ENCODE measurements around the gene EXD3.
A peak's percentile ranks its signal among the peaks of the same experiment; 100 is the strongest.

The EXD3 gene

DNA sequence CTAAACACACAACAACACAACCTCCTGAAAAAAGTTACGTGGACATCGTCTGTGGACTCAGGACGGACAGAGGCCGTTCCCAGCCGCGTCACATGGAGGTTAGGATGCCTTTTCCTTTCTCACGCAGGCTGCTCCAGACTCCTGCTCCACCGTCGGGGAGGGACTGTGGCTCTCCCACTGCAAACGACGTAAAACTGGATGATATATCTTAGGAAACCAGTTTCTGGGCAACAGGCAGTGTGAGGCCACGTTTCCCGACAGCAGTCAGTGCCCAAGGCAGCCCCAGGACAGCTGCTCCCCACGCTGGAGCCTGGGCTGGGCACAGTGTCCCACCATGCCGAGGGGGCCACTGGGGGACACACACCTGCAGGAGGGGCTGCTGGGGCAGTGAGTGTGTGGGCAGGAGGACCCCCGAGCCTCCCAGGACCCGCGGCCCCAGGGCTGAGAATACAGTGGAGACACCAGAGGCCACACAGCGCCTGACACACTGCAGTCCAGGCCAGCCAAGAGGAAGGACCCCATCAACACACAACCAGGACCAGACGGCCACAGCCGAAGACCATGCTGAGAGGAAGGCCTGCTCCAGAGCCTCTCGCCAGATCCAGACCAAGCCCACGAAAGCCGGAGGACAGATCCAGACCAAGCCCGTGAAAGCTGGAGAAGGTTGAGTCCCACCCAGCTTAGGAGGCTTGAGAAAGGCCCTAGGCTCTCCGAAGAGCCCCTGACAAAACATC, 26.2 kb downstream of the EXD3 start:
- no peak for TF ChIP-seq POLR2A (IDR thresholded peaks at IDR 0.05; ENCODE audit: low read depth, low read length)
- no peak for DNase-seq (ENCODE audit: insufficient read length, low spot score)
- FAIRE-seq = no peak

DNA sequence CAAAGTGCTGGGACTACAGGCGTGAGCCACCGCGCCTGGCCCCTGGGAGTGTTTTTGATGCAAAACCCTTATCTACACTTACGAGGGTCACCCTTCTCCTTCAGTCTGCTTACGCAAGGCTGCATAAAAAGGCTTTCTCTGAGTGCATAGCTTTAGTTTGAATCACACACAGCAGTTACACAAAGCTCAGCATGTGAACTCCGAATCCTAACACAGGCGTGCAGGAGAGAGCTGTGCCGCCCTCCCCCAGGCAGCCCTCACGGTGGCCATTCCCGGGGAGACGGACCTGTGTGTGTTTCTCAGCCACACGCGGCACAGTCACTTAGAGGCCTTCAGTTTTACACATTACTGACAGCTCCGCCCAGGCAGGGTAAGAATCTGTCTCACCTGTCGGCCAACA, 26.7 kb downstream of the EXD3 start:
- no peak for TF ChIP-seq POLR2A (IDR thresholded peaks at IDR 0.05; ENCODE audit: low read depth, low read length)
- DNase-seq (ENCODE audit: insufficient read length, low spot score) (peak; percentile 91), FAIRE-seq (peak; percentile 94)

DNA sequence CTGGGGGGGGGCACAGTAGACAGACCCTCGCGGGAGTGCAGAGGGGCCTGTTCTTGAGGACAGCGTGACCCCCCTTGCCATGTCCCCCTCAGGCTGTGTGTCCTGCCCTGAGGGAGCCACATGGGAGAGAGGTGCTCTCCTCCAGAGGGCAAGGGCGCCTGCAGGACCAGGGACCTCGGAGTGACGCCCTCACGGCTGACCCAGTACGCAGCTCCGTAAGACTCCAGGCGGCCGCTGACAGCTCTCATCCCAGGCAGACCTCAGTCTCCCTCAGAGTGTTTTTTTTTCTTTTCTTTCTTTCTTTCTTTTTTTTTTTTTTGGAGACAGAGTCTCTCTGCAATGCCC, 27.3 kb downstream of the EXD3 start:
- FAIRE-seq (no peak), DNase-seq (ENCODE audit: insufficient read length, low spot score) (no peak)
- TF ChIP-seq POLR2A (IDR thresholded peaks at IDR 0.05; ENCODE audit: low read depth, low read length) = no peak

DNA sequence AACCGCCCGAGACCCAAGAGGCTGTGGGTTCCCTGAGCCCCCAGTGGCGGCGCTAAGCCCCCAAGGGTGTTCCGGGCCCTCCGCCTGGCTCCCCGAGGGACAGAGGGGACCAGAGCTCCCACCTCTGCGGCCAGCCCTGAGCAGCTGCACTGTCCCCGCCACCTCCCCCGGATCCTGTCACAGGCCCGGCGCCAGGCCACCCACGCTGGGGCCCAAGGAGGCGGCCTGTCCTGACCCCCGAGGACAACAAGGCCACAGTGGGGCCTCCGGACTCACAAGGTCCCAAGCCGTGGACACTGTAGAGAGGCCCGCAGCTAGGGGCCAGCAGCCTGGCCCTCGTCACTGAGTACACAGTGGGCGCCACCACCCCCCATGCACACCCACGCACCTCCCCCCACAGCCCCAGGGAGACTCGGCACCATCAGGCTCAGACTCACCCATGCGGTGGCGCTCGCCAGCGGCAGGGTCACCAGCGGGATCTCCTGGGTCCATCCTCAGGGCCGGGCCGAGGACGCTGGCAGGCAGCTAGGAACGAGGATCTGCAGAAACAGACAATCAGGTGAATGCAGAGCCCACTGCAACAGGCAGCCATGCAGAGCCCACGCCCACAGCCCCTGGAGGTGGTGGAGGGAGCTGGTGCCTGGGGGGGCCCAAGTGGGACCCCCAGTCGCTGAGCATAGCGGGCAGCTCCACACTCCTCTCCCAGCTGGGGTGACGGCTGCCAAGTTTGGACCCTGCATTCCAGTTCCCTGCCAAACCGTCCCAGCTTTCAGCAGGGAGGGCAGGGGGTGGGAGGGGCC, 27.9 kb downstream of the EXD3 start:
- TF ChIP-seq POLR2A (IDR thresholded peaks at IDR 0.05; ENCODE audit: low read depth, low read length) = no peak
- FAIRE-seq (no peak), DNase-seq (ENCODE audit: insufficient read length, low spot score) (no peak)

DNA sequence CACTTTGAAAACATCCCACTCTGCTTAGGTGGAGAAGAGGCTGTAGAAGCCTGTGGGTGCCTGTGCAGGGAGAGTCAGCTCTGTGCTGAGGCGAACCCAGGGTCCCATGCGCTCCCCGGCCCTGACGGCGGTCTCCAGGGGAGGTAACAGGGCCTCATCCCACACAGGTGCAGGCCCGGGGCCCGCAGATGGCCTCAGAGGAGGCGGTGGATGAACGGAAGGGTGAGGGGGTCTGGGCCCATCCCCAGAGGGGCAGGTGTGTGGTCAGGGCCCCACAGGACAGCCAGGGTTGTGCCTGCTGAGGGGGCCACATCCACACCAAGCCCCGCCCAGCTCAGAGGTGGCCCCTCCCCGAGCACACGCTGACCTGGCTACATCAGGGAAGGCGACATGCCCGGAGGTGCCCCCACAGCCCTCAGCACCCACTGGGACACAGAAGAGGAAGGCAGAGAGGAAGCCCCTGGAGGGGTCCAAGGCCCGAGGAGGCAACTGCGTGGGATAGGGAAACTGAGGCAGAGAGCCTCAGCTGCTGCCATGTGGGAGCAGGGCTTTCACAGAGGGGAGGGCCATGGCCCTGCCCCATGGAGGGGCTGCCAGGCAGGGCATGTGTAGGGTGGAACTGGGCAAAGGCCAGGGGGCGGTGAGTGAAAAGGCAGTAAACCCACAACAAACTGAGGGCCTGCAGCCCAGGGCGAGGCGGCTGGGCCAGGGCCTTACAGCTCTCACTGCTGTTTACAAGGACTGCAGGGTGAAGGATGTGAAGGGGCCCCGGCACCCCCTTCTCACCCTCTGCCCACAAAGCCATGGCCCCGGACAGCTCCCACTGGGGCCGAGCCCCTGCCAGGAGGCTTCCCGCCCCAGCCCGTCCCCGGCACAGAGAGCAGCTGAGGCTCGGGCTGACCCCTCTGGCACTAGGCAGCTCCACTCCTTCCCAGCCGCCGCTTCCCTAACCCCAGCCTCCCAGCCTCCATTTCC, 29.5 kb downstream of the EXD3 start:
- no peak for DNase-seq (ENCODE audit: insufficient read length, low spot score)
- TF ChIP-seq POLR2A (IDR thresholded peaks at IDR 0.05; ENCODE audit: low read depth, low read length) = no peak
- no peak for FAIRE-seq

DNA sequence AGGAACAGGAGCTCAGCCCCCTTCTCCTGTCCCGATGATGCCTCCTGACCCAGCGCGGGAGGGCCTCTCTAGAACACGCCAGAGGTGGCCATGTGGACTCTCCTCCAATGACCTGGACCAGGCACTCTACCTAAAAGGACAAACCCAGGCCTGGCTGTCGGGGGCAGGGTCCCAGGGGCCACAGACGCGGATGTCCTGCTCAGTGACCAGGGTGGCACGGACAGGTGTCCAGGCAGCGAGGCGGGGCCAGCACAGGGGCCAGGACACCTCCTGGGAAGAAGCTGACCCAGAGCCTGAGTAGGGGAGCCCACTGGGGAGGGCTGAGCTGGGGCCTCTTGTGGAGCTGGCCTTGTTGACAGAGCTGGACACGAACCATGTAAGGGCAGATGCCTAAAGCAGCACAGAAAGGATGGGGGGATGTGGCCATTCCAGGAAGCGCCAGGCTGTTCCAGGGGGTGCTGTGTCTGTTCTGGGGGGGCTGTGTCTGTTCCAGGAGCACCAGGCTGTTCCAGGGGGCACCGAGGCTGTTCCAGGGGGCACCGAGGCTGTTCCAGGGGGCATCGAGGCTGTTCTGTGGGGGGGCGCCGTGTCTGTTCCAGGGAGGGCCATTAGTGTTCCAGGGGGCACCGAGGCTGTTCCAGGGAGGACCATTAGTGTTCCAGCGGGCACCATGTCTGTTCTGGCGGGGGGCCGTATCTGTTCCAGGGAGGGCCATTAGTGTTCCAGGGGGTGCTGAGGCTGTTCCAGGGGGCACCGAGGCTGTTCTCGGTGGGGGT, 30.5 kb downstream of the EXD3 start:
- no peak for TF ChIP-seq POLR2A (IDR thresholded peaks at IDR 0.05; ENCODE audit: low read depth, low read length)
- FAIRE-seq (no peak), DNase-seq (ENCODE audit: insufficient read length, low spot score) (no peak)

DNA sequence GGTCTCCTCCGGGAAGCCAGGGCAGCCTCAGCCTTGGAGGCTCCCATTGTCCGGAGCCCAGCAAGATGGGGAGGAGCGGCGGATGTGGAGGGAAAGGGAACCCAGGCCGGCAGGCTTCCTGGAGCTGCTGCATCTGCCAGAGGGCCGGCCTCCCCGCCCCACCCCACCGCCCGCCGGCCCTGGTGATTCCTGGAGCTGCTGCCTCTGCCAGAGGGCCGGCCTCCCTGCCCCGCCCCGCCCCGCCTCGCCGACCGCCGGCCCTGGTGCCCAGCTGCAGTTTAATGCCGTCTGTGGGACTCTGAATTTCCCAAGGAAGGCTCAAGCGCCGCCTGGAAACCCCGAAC, 31.6 kb downstream of the EXD3 start:
- FAIRE-seq (no peak), DNase-seq (ENCODE audit: insufficient read length, low spot score) (no peak)
- no peak for TF ChIP-seq POLR2A (IDR thresholded peaks at IDR 0.05; ENCODE audit: low read depth, low read length)

DNA sequence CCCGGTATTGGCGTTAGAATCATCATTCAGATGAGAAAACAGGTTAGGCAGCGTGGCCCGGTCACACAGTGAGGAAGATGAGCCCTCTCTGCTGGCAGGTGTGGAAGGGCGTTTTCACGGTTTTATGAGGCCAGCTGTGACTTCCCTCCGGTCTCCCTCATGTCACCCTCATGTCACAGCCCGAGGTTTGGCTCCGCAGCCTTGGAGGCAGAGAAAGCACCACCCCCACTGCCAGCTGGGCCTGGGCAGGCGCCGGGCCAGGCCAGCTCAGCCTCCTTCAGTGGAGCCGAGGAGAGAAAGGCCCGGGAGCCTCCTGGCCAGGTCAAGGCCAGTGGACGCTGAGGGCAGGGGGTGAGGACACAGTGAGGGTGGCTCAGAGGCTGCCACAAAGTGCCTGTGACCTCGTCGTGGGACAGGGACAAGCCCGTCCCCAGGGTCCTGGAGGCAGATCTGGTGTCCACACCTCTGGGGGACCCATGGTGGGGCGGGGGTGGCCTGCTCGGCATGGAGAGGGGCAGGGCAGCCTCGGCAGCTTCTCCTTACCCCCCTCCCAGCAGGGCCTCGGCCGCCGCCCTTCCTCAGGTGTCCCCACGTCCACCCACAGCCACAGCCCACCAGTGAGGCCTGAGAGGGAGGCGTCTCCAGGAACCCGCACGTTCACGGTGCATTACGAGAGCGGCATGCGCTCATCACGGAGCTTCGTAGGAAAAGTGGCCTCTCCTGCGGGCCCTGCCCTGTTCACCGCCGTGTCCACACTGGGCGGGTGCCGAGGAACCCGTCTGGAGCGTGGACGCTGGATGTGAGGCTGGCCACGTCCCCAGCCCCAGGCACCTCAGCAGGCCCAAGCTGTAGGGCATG, 32.2 kb downstream of the EXD3 start:
- FAIRE-seq (no peak), DNase-seq (ENCODE audit: insufficient read length, low spot score) (no peak)
- no peak for TF ChIP-seq POLR2A (IDR thresholded peaks at IDR 0.05; ENCODE audit: low read depth, low read length)

DNA sequence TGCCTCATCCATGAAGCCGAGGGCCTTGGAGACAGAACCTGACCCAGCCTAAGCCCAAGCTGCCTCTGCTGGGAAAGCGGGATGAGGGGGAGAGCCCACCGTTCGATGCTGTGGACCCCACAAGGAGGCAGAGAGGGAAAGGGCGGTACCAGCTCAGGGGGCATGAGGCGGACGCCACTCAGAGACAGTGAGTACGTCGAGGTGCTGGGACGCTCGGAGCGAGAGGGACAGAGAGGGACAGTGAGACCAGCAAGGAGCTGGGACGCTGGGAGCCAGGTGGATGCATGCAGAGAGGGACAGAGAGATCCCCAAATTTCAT, 33.6 kb downstream of the EXD3 start:
- no peak for TF ChIP-seq POLR2A (IDR thresholded peaks at IDR 0.05; ENCODE audit: low read depth, low read length)
- FAIRE-seq = no peak
- DNase-seq (ENCODE audit: insufficient read length, low spot score) = no peak

DNA sequence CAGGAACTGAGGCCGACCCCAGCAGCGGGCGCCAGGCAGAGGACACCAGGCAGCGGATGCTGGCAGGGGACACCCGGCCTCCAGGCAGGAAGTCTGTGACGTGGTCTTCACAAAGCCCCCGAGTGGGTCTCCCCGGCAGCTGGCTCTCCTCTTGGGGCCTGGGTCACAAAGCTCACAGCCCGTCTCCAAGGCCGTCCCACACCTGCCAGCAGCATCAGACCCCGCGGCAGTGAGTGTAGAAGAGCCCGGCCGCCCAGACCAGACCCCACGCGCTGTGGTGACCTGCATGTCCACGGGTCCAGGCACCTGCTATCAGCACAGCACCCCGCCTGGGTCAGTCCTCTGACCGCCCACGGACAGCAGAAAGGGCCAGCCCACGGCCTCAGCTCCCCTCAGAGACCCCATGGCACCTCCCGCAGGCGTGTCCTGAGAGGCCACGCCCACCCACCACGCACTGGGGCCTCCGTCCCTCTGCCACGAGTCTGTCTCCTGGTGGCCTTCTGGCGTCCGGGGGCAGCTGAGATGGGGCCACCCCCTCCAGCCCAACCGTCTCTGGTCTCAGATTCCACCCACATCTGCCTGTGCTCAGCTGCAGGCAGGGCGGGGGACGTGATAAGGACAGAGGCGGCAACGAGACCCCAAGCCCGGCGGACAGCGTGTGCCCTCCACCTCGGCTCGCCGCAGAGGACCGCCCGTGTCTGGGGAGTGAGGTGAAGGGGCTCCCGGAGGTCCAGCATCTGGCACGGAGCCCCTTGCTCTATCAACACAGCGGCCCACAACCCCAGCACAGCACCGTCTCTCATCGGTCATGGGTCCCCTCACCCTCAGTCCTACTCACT, 34.2 kb downstream of the EXD3 start:
- TF ChIP-seq POLR2A (IDR thresholded peaks at IDR 0.05; ENCODE audit: low read depth, low read length) = no peak
- FAIRE-seq (no peak), DNase-seq (ENCODE audit: insufficient read length, low spot score) (no peak)

DNA sequence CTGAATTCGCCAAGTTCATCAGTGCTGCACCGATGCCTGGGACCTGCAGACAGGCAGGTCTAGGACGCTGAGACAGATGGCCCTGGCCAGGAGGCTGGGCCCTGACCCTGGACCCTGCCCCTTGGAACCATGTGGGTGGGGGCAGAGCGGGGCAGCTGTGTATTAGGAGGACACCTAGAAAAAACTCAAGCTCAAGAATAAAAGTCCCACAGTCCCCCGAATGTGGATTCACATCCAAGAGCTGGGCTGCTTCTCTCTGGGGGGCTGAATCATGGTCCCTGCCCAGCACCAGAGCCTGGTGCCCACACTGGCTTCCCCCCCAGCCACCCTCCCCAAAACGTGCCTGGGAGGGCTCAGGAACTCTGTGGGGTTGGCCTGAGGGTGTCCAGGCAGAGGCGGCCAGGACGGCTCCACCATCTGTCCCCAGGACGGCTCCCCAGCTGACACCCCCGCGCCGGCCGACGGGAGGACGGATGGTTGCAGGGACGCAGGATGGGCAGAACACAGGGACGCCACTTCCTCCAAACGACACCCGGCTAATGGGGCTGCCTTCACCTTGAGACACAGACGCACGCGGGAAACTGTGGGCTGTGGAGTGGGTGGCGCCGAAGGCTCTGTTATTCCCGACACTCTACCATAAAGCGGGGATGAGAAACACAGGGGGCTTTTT, 34.9 kb downstream of the EXD3 start:
- FAIRE-seq = no peak
- DNase-seq (ENCODE audit: insufficient read length, low spot score) = no peak
- TF ChIP-seq POLR2A (IDR thresholded peaks at IDR 0.05; ENCODE audit: low read depth, low read length) = no peak

All from H54 (cell line).